Measurements from ENCODE around the gene KIAA0825. TPM values are rescaled to one million over a fixed set of nuclear protein-coding genes. Genes with fewer than 3 reads are reported as not detected.

KIAA0825 gene
- total and polyA plus RNA-seq, 7 donors, result 0.46 to 4.6 (median 3.3) TPM; not detected in 1

- Histone ChIP-seq H3K4me3 (no peak overlapping the region), H3K27ac (no peak overlapping the region), H3K36me3 (peaks cover 0 to 27% (median 3%) of the 10 kb centered on the region in 4 donors), H3K9me3 (no peaks in the 10 kb centered on the region), H3K4me1 (no peaks in the 10 kb centered on the region), H3K27me3 (no peaks in the 10 kb centered on the region)
- intact Hi-C loops (cut with DNase I), result no loop called here
- DNase-seq, result no peak
- TF ChIP-seq EP300 (IDR thresholded peaks at IDR 0.05) (no peak), POLR2A (IDR thresholded peaks at IDR 0.05) (no peak), POLR2AphosphoS5 (IDR thresholded peaks at IDR 0.05) (no peak), CTCF (IDR thresholded peaks at IDR 0.05) (no peak)
- 69 to 86% methylated on average over 2 of the region's 2 CpGs for WGBS, 2 donors
Measured at GRCh38 chr5:94632024-94632423, 13.6 kb upstream of the KIAA0825 start.

- no peaks in the 10 kb centered on the region for H3K27me3 ChIP-seq
- H3K36me3 ChIP-seq, result peaks cover 0 to 27% (median 3%) of the 10 kb centered on the region in 4 donors
- no peak overlapping the region for H3K4me3 ChIP-seq
- TF ChIP-seq POLR2AphosphoS5 (IDR thresholded peaks at IDR 0.05) (no peak), CTCF (IDR thresholded peaks at IDR 0.05) (no peak), EP300 (IDR thresholded peaks at IDR 0.05) (no peak), POLR2A (IDR thresholded peaks at IDR 0.05) (no peak)
- DNase-seq, result no peak
- intact Hi-C loops (cut with DNase I), result no loop called here
- H3K27ac ChIP-seq, result no peak overlapping the region
- H3K9me3 ChIP-seq, result no peaks in the 10 kb centered on the region
- 85 to 93% methylated on average over 1 of the region's 1 CpG for WGBS, 2 donors
- H3K4me1 ChIP-seq, result no peaks in the 10 kb centered on the region
Measured at GRCh38 chr5:94627191-94627590, 8.8 kb upstream of the KIAA0825 start.

GRCh38 chr5:94623877-94624276 is 5.5 kb upstream of the KIAA0825 start:
- no peaks in the 10 kb centered on the region for H3K9me3 ChIP-seq
- DNase-seq, result no peak
- TF ChIP-seq POLR2A (IDR thresholded peaks at IDR 0.05) (no peak), CTCF (IDR thresholded peaks at IDR 0.05) (no peak), POLR2AphosphoS5 (IDR thresholded peaks at IDR 0.05) (no peak), EP300 (IDR thresholded peaks at IDR 0.05) (no peak)
- H3K36me3 ChIP-seq, result peaks cover 0 to 2% (median 0%) of the 10 kb centered on the region in 4 donors
- peaks cover 0 to 11% (median 5%) of the 10 kb centered on the region in 4 donors for H3K4me1 ChIP-seq
- intact Hi-C loops (cut with DNase I), result no loop called here
- no peak overlapping the region for H3K4me3 ChIP-seq
- 85 to 86% methylated on average over 2 of the region's 2 CpGs for WGBS, 2 donors
- no peaks in the 10 kb centered on the region for H3K27me3 ChIP-seq
- H3K27ac ChIP-seq, result no peak overlapping the region

GRCh38 chr5:94623011-94623410 is 4.6 kb upstream of the KIAA0825 start:
- no peaks in the 10 kb centered on the region for H3K27me3 ChIP-seq
- H3K9me3 ChIP-seq, result no peaks in the 10 kb centered on the region
- TF ChIP-seq POLR2A (IDR thresholded peaks at IDR 0.05), result no peak
- no peak for TF ChIP-seq POLR2AphosphoS5 (IDR thresholded peaks at IDR 0.05)
- no peak for TF ChIP-seq EP300 (IDR thresholded peaks at IDR 0.05)
- no peak for TF ChIP-seq CTCF (IDR thresholded peaks at IDR 0.05)
- peaks cover 0 to 12% (median 5%) of the 10 kb centered on the region in 4 donors for H3K4me1 ChIP-seq
- no peak overlapping the region for H3K4me3 ChIP-seq
- no peaks in the 10 kb centered on the region for H3K36me3 ChIP-seq
- H3K27ac ChIP-seq, result no peak overlapping the region
- no peak for DNase-seq
- intact Hi-C loops (cut with DNase I), result no loop called here

- TF ChIP-seq EP300 (IDR thresholded peaks at IDR 0.05) (no peak), POLR2AphosphoS5 (IDR thresholded peaks at IDR 0.05) (no peak), POLR2A (IDR thresholded peaks at IDR 0.05) (no peak), CTCF (IDR thresholded peaks at IDR 0.05) (no peak)
- no peak overlapping the region for H3K4me3 ChIP-seq
- no peaks in the 10 kb centered on the region for H3K27me3 ChIP-seq
- H3K36me3 ChIP-seq, result no peaks in the 10 kb centered on the region
- H3K9me3 ChIP-seq, result no peaks in the 10 kb centered on the region
- no peak for DNase-seq
- intact Hi-C loops (cut with DNase I), result no loop called here
- WGBS, 2 donors, result 77 to 80% methylated on average over 5 of the region's 5 CpGs
- H3K4me1 ChIP-seq, result peaks cover 0 to 20% (median 13%) of the 10 kb centered on the region in 4 donors
- no peak overlapping the region for H3K27ac ChIP-seq
Measured at GRCh38 chr5:94621763-94622162, 3.4 kb upstream of the KIAA0825 start.
